Duodenal mucosa (tissue), 2 donors: ENCODE data around the gene LRP4.

Source experiments
- H3K27ac ChIP-seq: one replicate; pipeline ENCODE4 v1.7.0; 2013; ENCODE audit warnings: low read depth, low read length
- H3K27me3 ChIP-seq, 2 donors: one replicate each; pipeline ENCODE4 v1.7.0; 2013; ENCODE audit warnings: low read length in 2 of 2, control low read depth in 1 of 2; ENCODE audit not compliant: insufficient read depth in 2 of 2, control insufficient read depth in 1 of 2
- H3K36me3 ChIP-seq, 2 donors: one replicate each; pipeline ENCODE4 v1.7.0; 2013; ENCODE audit warnings: low read length in 2 of 2, control low read depth in 1 of 2; ENCODE audit not compliant: insufficient read depth in 2 of 2, control insufficient read depth in 1 of 2
- H3K4me1 ChIP-seq, 2 donors: one replicate each; pipeline ENCODE4 v1.7.0; 2013; ENCODE audit warnings: low read length in 2 of 2, control low read depth in 1 of 2; ENCODE audit not compliant: insufficient read depth in 2 of 2, control insufficient read depth in 1 of 2
- H3K4me3 ChIP-seq, 2 donors: one replicate each; pipeline ENCODE4 v1.7.0; 2013; ENCODE audit warnings: low read length in 2 of 2, low read depth in 1 of 2
- H3K9ac ChIP-seq, 2 donors: one replicate each; pipeline ENCODE4 v1.7.0; 2013; ENCODE audit warnings: low read length in 2 of 2, low read depth in 1 of 2
- H3K9me3 ChIP-seq, 2 donors: one replicate each; pipeline ENCODE4 v1.7.0; 2013; ENCODE audit warnings: low read length in 2 of 2, control low read depth in 1 of 2; ENCODE audit not compliant: control insufficient read depth in 1 of 2

Gene LRP4

DNA sequence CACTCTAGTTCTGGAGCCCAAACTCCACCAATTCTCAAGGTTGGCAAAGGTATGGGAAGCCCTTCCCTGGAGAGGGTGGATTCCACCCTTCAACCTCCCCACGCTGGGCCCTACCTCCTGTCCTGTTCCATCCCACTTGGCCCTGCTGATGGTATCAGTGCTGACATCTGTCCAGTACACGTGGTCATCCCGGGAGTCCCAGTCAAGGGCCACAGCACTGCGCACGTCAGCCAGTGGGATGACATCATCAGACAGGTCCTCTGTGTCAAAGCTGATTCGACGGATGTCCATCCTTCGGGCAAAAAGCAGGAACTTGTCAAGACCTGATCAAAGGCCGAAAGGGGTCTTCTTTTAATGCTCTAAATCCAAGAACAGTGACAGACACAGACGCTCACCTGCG, 32.1 kb downstream of the LRP4 start:
- H3K36me3 ChIP-seq, result peaks cover 11 to 41% of the 10 kb centered on the region in 2 donors
- H3K4me1 ChIP-seq, result no peaks in the 10 kb centered on the region

GRCh38 chr11:46879056-46879585, 39.2 kb downstream of the LRP4 start:
- peaks cover 16 to 75% of the 10 kb centered on the region in 2 donors for H3K36me3 ChIP-seq
- no peaks in the 10 kb centered on the region for H3K27me3 ChIP-seq
- H3K4me3 ChIP-seq, result no peak overlapping the region
- no peaks in the 10 kb centered on the region for H3K4me1 ChIP-seq
- H3K27ac ChIP-seq, result no peak overlapping the region
- no peak overlapping the region for H3K9ac ChIP-seq
- no peaks in the 10 kb centered on the region for H3K9me3 ChIP-seq

More for the DNA sequence above, 32.1 kb downstream of the LRP4 start:
- no peak overlapping the region for H3K4me3 ChIP-seq
- H3K9me3 ChIP-seq, result no peaks in the 10 kb centered on the region
- no peak overlapping the region for H3K9ac ChIP-seq
- H3K27ac ChIP-seq, result no peak overlapping the region
- H3K27me3 ChIP-seq, result no peaks in the 10 kb centered on the region

- H3K4me3 ChIP-seq, result no peak overlapping the region
- no peak overlapping the region for H3K27ac ChIP-seq
- no peaks in the 10 kb centered on the region for H3K27me3 ChIP-seq
- no peak overlapping the region for H3K9ac ChIP-seq
- no peaks in the 10 kb centered on the region for H3K4me1 ChIP-seq
- H3K36me3 ChIP-seq, result peaks cover 19 to 79% of the 10 kb centered on the region in 2 donors
- H3K9me3 ChIP-seq, result no peaks in the 10 kb centered on the region
Observed at GRCh38 chr11:46877580-46877979, 40.8 kb downstream of the LRP4 start.

DNA sequence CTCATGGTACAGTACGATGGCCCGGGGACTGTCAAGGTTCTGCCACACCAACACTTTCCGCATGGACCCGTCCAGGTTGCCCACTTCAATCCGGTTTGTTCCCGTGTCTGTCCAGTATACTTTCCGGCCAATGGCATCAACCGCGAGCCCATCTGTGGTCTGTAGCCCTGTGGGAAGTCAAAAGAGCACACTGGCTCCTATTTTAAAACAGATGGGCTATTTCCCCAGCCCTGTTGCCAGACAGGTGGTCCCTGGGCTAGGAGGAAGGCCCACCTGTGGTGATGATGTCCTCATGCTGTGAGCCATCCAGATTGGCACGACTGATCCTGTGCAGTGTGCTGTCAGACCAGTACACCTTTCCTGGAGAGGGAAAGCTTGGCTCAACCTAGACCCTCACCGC, 41.9 kb downstream of the LRP4 start:
- H3K9me3 ChIP-seq, result no peaks in the 10 kb centered on the region
- H3K27me3 ChIP-seq, result no peaks in the 10 kb centered on the region
- no peak overlapping the region for H3K9ac ChIP-seq
- H3K27ac ChIP-seq, result no peak overlapping the region
- no peaks in the 10 kb centered on the region for H3K4me1 ChIP-seq
- no peak overlapping the region for H3K4me3 ChIP-seq
- H3K36me3 ChIP-seq, result peaks cover 19 to 82% of the 10 kb centered on the region in 2 donors

- Histone ChIP-seq H3K9me3 (no peaks in the 10 kb centered on the region), H3K4me1 (no peaks in the 10 kb centered on the region), H3K36me3 (peaks cover 19 to 83% of the 10 kb centered on the region in 2 donors), H3K9ac (no peak overlapping the region), H3K27me3 (no peaks in the 10 kb centered on the region), H3K4me3 (no peak overlapping the region), H3K27ac (no peak overlapping the region)
Observed at GRCh38 chr11:46874586-46874985, 43.8 kb downstream of the LRP4 start.

DNA sequence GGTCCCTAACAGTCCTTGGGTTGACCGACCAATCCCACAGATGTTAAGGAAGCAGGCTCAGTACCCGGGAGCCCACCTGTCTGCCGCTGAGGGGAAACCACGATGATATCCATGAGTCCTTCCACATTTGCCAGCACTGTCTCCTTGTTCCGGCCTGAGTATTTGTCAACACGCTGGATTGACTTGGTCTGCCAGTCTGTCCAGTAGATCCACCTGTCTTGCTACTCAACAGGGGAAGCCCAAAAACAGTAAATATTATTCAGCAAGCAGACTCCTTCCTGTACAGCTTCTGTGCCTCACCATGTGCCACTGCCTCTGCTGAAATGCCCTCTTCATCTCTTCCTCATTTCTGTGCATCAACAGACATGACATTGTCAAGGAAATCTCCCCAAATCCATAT, 49.4 kb downstream of the LRP4 start:
- H3K9ac ChIP-seq, result no peak overlapping the region
- H3K4me3 ChIP-seq, result no peak overlapping the region
- H3K36me3 ChIP-seq, result peaks cover 14 to 82% of the 10 kb centered on the region in 2 donors

GRCh38 chr11:46865340-46865739, 53.0 kb downstream of the LRP4 start:
- Histone ChIP-seq H3K4me1 (no peaks in the 10 kb centered on the region), H3K36me3 (peaks cover 12 to 67% of the 10 kb centered on the region in 2 donors)

More for the DNA sequence above, 49.4 kb downstream of the LRP4 start:
- Histone ChIP-seq H3K9me3 (no peaks in the 10 kb centered on the region), H3K4me1 (no peaks in the 10 kb centered on the region), H3K27ac (no peak overlapping the region), H3K27me3 (no peaks in the 10 kb centered on the region)

GRCh38 chr11:46860218-46860617, 58.1 kb downstream of the LRP4 start:
- Histone ChIP-seq H3K27ac (no peak overlapping the region), H3K9ac (no peak overlapping the region), H3K27me3 (no peaks in the 10 kb centered on the region), H3K36me3 (peaks cover 12 to 54% of the 10 kb centered on the region in 2 donors), H3K4me3 (no peak overlapping the region), H3K4me1 (no peaks in the 10 kb centered on the region), H3K9me3 (no peaks in the 10 kb centered on the region)

More at GRCh38 chr11:46865340-46865739, 53.0 kb downstream of the LRP4 start:
- no peak overlapping the region for H3K4me3 ChIP-seq
- H3K9ac ChIP-seq, result no peak overlapping the region
- H3K27ac ChIP-seq, result no peak overlapping the region
- no peaks in the 10 kb centered on the region for H3K9me3 ChIP-seq
- H3K27me3 ChIP-seq, result no peaks in the 10 kb centered on the region

DNA sequence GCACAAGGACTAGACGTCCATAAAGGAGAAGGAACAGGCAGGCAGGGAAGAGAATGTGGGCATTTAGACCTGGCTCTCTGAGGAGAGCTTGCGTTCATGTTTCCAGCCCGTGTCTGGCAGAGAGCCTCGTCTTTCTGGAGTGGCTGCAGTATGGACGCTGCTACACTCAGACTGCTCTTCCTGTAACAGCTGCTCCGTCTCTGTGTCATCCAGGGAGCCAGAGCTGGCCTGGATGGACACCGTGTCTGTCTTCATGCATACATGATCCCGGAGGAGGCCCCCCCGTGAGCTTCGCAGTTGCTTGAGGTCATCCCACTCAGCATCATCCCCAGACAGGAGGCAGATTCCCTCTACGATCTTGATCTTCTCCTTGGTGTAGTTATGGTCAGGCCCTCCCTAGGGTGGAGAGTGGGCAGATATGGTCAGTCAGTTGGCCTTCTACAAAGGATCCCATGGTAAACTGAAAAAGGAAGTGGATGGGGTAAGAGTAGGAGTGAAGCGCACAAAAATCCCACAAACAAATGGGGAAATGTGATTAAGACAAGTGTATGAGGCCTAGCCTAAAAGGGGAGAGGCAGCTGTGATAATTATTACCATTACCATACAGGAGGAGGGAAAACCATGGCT, 59.3 kb downstream of the LRP4 start:
- no peak overlapping the region for H3K4me3 ChIP-seq
- H3K9me3 ChIP-seq, result no peaks in the 10 kb centered on the region
- no peaks in the 10 kb centered on the region for H3K4me1 ChIP-seq
- no peak overlapping the region for H3K9ac ChIP-seq
- no peak overlapping the region for H3K27ac ChIP-seq
- peaks cover 6 to 42% of the 10 kb centered on the region in 2 donors for H3K36me3 ChIP-seq
- H3K27me3 ChIP-seq, result no peaks in the 10 kb centered on the region

DNA sequence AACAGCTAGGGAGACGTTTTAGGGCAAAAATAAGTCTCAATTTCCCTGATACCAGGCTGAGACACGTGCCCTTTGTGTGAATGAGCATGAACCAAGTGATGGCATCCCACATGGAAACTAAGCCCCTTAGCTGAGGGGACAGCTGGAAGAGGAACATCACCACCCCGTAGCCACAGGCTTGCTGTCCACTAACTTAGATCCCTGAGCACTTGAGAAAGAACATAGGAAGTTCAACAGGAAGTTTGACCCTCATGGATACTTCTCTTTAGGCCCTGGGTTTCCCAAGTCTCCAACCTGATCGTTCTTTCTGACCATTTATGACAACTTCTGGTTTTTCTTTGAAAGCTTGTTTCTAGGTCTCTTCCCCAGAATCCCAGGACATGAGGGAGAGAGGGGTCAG, 60.7 kb downstream of the LRP4 start:
- H3K36me3 ChIP-seq, result peaks cover under 1 to 34% of the 10 kb centered on the region in 2 donors
- H3K9me3 ChIP-seq, result no peaks in the 10 kb centered on the region
- no peaks in the 10 kb centered on the region for H3K27me3 ChIP-seq
- no peak overlapping the region for H3K9ac ChIP-seq
- no peak overlapping the region for H3K27ac ChIP-seq
- H3K4me1 ChIP-seq, result no peaks in the 10 kb centered on the region
- no peak overlapping the region for H3K4me3 ChIP-seq
